HG03175 (cell line): Measurements from ENCODE around the gene CORO2A.
A peak's percentile ranks its signal among the peaks of the same experiment; 100 is the strongest.

ENCODE experiments used
- ATAC-seq: cut with Tn5 transposase; IDR thresholded peaks from one replicate; pipeline ENCODE4 v1.9.1; 2021; ENCODE audit warnings: mild to moderate bottlenecking, moderate library complexity; ENCODE audit not compliant: unreplicated experiment

CORO2A gene

DNA sequence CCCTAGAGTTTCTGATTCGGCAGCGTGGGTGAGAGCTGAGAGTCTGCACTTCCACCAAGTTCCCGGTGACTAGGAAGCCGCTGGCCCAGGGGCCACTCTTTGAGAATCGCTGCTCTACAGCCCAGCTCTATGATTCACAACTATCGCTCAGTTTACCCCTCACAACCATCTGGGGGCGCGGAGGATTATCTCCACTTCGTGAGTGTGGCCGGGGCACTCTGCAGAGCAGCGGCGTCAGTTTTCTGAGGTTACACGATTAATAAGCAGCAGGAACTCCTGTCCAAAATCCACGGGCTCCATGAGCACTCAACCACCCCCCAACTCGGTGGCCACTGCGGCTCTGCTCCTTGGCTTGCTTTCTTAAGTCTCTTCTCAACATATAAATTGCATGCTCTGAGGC, 19.3 kb downstream of the CORO2A start:
- ATAC-seq, result no peak

DNA sequence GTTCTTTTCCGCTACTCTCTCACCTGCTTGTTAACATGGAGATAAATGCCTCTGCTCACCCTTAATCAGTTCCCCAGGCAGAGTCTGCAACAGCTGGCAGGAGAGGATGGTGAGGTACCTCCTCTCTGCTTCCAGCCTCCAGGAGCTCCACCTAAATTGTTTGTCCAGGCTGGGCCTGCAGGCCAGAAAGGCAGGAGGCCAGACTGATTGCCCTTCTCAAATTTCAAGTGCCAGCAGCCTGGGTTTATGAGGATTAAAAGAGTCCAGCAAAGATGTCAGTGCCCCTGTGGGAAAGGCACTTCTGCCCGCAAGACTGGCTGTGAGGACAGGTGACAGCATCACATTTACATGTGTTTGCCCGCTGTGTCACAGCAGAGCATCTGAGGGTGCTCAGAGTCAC, 19.8 kb downstream of the CORO2A start:
- ATAC-seq, result no peak

- ATAC-seq, result no peak
Observed at GRCh38 chr9:98171176-98171925, 21.1 kb downstream of the CORO2A start.

- peak; percentile 99 for ATAC-seq
Observed at GRCh38 chr9:98168941-98169488, 23.4 kb downstream of the CORO2A start.

- no peak for ATAC-seq
Observed at GRCh38 chr9:98168153-98168780, 24.2 kb downstream of the CORO2A start.

GRCh38 chr9:98164912-98165311, 27.5 kb downstream of the CORO2A start:
- ATAC-seq, result no peak

DNA sequence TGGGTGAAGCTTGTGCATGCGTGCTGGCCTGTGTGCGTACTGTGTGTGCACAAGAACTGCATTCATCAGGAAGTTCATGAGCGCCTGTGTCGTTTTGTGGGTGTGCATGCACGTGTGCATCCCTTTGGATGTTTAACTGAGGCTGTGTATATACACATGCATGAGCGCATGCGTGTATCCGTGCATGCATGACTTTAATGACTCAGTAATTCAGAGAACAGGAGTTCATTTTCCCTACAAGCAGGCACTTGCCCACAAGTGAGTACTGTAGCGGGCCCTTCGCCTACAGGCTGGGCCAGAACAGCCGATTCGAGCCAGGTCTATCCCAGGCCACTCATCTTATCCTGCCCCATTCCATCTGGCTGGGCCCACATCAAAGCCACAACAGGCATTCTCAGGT, 29.8 kb downstream of the CORO2A start:
- ATAC-seq, result no peak

DNA sequence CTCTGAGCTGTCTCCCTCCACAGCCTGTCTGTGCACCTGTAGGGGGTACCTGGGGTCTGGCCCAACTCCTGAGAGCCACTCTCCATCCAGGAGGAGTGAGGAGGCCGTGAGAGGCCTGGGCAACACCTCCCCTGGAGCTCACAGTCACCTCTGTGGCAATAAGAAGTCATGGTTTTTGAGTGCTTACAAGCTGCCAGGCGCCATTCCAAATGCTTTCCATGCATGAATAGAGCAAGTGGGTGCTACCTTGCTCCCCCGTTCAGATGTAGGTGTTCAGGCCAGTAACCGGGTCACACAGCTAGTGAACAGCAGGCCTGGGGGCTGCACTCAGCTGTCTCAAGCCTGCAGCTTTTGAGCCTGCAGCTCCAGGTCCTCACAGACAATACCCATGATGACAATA, 30.6 kb downstream of the CORO2A start:
- ATAC-seq, result no peak

GRCh38 chr9:98159790-98160189, 32.6 kb downstream of the CORO2A start:
- no peak for ATAC-seq

- ATAC-seq, result no peak
Observed at GRCh38 chr9:98159301-98159700, 33.1 kb downstream of the CORO2A start.

- no peak for ATAC-seq
Observed at GRCh38 chr9:98158071-98158831, 34.2 kb downstream of the CORO2A start.

- ATAC-seq, result no peak
Observed at GRCh38 chr9:98157372-98157771, 35.1 kb downstream of the CORO2A start.

DNA sequence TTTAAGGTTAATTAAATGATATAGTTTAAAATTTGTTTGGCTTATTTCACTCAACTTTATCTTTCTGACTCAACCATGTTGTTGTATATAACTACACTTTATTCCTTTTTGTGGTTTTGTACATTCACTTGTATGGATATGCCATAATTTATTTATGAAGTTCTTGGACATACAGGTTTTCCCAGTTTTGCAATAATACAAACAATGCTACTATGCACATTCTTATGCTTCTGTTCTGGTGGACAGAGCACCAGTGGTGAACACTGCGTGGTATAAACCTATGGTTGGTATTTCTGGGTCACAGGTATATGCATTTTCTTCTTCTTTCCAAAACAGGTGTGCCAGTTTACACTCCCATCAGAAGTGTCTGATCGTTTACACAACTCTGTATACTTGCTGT, 37.8 kb downstream of the CORO2A start:
- no peak for ATAC-seq

DNA sequence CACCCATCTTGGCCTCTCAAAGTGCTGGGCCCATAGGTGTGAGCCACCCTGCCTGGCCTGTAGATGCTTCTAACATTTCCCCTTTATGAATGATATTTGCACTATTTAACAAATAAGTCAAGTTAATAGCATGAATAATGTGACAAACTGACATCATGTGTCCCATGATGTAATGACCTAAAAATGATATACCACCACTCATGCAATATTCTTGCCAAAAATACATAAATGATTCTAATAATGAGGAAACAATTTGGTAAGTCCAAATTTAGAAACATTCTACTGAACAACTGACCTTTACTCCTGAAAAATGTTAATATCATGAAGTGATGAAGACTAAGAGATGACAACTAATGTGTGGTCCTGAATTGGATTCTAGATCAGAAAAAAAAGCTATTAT, 39.9 kb downstream of the CORO2A start:
- no peak for ATAC-seq

- no peak for ATAC-seq
Observed at GRCh38 chr9:98150721-98151120, 41.7 kb downstream of the CORO2A start.

DNA sequence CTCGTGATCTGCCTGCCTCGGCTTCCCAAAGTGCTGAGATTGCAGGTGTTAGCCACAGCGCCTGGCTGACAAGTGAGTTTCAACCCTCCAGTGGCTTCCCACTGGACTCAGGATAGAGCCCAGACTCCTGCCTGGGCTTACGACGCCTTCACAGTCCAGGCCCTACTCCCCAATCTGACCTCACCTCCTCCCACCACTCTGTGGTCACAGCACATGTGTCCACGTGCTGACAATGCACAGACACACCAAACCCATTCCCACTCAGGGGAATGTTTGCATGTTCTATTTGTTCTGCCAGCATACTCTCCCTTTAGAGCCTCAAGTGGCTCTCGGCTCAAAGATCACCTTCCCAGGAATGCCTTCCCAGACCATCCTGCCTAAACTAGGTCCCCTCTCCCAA, 42.3 kb downstream of the CORO2A start:
- ATAC-seq, result no peak

GRCh38 chr9:98149422-98149821, 43.0 kb downstream of the CORO2A start:
- no peak for ATAC-seq

- ATAC-seq, result no peak
Observed at GRCh38 chr9:98148486-98148885, 44.0 kb downstream of the CORO2A start.

GRCh38 chr9:98147582-98147981, 44.9 kb downstream of the CORO2A start:
- no peak for ATAC-seq

DNA sequence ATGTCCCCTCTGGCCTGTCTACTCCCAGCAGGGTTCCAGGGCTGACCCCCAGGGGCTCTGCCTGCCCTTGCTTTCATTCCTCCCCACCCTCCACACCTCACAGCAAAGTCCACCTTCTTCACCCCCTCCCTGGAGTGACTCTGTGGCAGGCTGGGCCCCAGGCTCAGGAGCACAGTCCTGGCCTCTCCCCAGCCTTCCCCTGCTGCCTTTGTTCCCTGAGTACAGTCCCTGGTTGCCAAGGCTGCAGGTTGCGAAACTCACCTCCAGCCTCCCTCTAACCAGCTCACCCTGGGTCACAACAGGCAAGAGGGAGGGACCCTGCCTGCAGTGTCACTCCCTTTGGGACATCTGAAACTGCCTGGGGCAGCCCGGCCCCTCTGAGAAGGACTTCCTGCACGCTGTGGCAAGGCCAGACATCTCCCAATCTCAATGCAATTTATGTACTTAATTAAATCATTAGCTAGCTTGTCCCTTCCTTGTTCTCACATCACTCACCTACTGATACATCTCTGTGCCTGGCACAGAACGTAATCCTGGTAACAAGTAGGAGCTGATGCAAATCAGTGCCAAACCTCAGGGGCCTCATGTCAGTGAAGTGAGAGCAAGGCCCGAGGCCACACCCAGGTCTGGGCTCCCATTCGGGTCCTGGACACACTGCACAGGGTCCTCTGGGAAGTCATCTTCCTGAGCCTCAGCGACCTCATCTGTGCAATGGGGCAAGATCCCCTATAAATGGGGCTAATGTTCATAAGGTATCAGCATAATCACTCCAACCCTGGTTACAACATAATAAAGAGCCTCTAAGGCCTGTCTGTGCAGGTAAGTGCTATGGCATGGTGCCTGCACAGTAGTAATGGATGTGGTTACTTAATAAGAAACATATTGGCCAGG, 46.1 kb downstream of the CORO2A start:
- no peak for ATAC-seq

GRCh38 chr9:98144631-98145030, 47.8 kb downstream of the CORO2A start:
- ATAC-seq, result no peak
